ENCODE measurements around the gene RND3. TPM values are rescaled to one million over a fixed set of nuclear protein-coding genes. Genes with fewer than 3 reads are reported as not detected.

Gene RND3
- total and polyA plus RNA-seq, 7 donors: 8.8 to 55.3 (median 11.7) TPM

- Histone ChIP-seq H3K4me1 (peaks cover 47% of the 10 kb centered on the region), H3K27me3 (ENCODE audit: insufficient read depth in 3 of 3, low read length in 2 of 3) (no peaks in the 10 kb centered on the region), H3K4me3 (no peak overlapping the region), H3K27ac (no peak overlapping the region), H3K9me3 (no peaks in the 10 kb centered on the region), H3K36me3 (ENCODE audit: insufficient read depth in 1 of 2, low read depth in 1 of 2) (no peaks in the 10 kb centered on the region)
- no peak for TF ChIP-seq CTCF (IDR thresholded peaks at IDR 0.05)
- intact Hi-C loops (cut with DNase I): loop anchor here in 1 of 2 donors (10.0 kb wide), 1 partner anchor 199 kb away; no protein-coding TSS in a partner anchor
- WGBS, 3 donors: 86 to 90% (median 89%) methylated on average over 1 of the region's 1 CpG
- ATAC-seq (no peak), DNase-seq (no peak)
Observed at GRCh38 chr2:150483532-150483931, 3.9 kb downstream of the RND3 start.

- H3K27ac ChIP-seq: peak overlapping the region; percentile 33
- no peak for ATAC-seq
- intact Hi-C loops (cut with DNase I): loop anchor here in 1 of 2 donors (10.0 kb wide), 1 partner anchor 198 kb away; no protein-coding TSS in a partner anchor
- no peak for DNase-seq
- no peaks in the 10 kb centered on the region for H3K36me3 ChIP-seq (ENCODE audit: insufficient read depth in 1 of 2, low read depth in 1 of 2)
- 57 to 81% (median 64%) methylated on average over 6 of the region's 6 CpGs for WGBS, 3 donors
- no peak for TF ChIP-seq CTCF (IDR thresholded peaks at IDR 0.05)
- H3K27me3 ChIP-seq (ENCODE audit: insufficient read depth in 3 of 3, low read length in 2 of 3): no peaks in the 10 kb centered on the region
- no peaks in the 10 kb centered on the region for H3K9me3 ChIP-seq
- H3K4me1 ChIP-seq: peaks cover 52% of the 10 kb centered on the region
- H3K4me3 ChIP-seq: no peak overlapping the region
Observed at GRCh38 chr2:150482667-150483400, 4.6 kb downstream of the RND3 start.

- Histone ChIP-seq H3K27me3 (ENCODE audit: insufficient read depth in 3 of 3, low read length in 2 of 3) (no peaks in the 10 kb centered on the region), H3K36me3 (ENCODE audit: insufficient read depth in 1 of 2, low read depth in 1 of 2) (no peaks in the 10 kb centered on the region), H3K4me1 (peaks cover 58% of the 10 kb centered on the region), H3K4me3 (no peak overlapping the region), H3K9me3 (no peaks in the 10 kb centered on the region), H3K27ac (peak overlapping the region; percentile 79)
- intact Hi-C loops (cut with DNase I): loop anchor here in 1 of 2 donors (10.0 kb wide), 1 partner anchor 197 kb away; no protein-coding TSS in a partner anchor
- DNase-seq: no peak
- TF ChIP-seq CTCF (IDR thresholded peaks at IDR 0.05): no peak
- no peak for ATAC-seq
Observed at GRCh38 chr2:150482111-150482510, 5.4 kb downstream of the RND3 start.

- TF ChIP-seq CTCF (IDR thresholded peaks at IDR 0.05): no peak
- Histone ChIP-seq H3K27ac (peak overlapping the region; percentile 79), H3K4me3 (no peak overlapping the region), H3K4me1 (peaks cover 65% of the 10 kb centered on the region), H3K9me3 (no peaks in the 10 kb centered on the region), H3K36me3 (ENCODE audit: insufficient read depth in 1 of 2, low read depth in 1 of 2) (no peaks in the 10 kb centered on the region), H3K27me3 (ENCODE audit: insufficient read depth in 3 of 3, low read length in 2 of 3) (no peaks in the 10 kb centered on the region)
- intact Hi-C loops (cut with DNase I): loop anchor here in 1 of 2 donors (10.0 kb wide), 1 partner anchor 196 kb away; no protein-coding TSS in a partner anchor
- 71 to 87% (median 72%) methylated on average over 6 of the region's 6 CpGs for WGBS, 3 donors
- ATAC-seq (no peak), DNase-seq (no peak)
Observed at GRCh38 chr2:150480971-150481830, 6.3 kb downstream of the RND3 start.
